SK-N-SH (cell line): ENCODE data around the gene DNAL4. TPM values are rescaled to one million over a fixed set of nuclear protein-coding genes. Genes with fewer than 3 reads are reported as not detected.

Experiments used
- CTCF ChIA-PET: fragments of 300-600, 350-600 bp; formaldehyde crosslinking; extraction: SDS; loops from one replicate; lab custom pipeline; 2021; lab: Yijun Ruan, JAX
- POLR2A ChIA-PET: fragments of 350-600 bp; sonication (Branson Sonifier 250); formaldehyde crosslinking; extraction: SDS; loops from one replicate; lab custom pipeline; 2020; ENCODE audit warnings: antibody characterized with exemption, inconsistent platforms; lab: Yijun Ruan, JAX
- DNase-seq: peaks from one replicate; pipeline ENCODE4 v3.0.0; 2012
- H2AFZ ChIP-seq: fragments of 200-600 bp; sonication (generic); 2 replicates; pipeline ENCODE4 v1.8.1; 2016; ENCODE audit warnings: antibody characterized with exemption, mild to moderate bottlenecking, low read depth
- H3F3A ChIP-seq: fragments of 200-600 bp; sonication (generic); replicated peaks from 2 replicates; pipeline ENCODE3; 2016; ENCODE audit warnings: antibody characterized with exemption, mild to moderate bottlenecking; ENCODE audit not compliant: insufficient read depth
- H3K27ac ChIP-seq, 2 experiments: fragments of 200-500 bp in 1 of 2; fragments of 200-600 bp in 1 of 2; sonication (Bioruptor generic) in 1 of 2; sonication (generic), shearing (Covaris generic) in 1 of 2; 2 replicates each; pipeline versions ENCODE4 v1.5.1 to v1.6.1; 2014 to 2016; ENCODE audit warnings: low read depth in 2 of 2, inconsistent platforms in 1 of 2, low read length in 1 of 2, mild to moderate bottlenecking in 1 of 2, mixed read lengths in 1 of 2
- H3K27me3 ChIP-seq: fragments of 200-600 bp; sonication (generic), shearing (Covaris generic); 2 replicates; pipeline ENCODE4 v1.6.1; 2016; ENCODE audit warnings: mixed run types; ENCODE audit not compliant: insufficient read depth
- H3K36me3 ChIP-seq, 2 experiments: fragments of 200-500 bp in 1 of 2; fragments of 200-600 bp in 1 of 2; sonication (Bioruptor generic) in 1 of 2; sonication (generic) in 1 of 2; replicated peaks in 1 of 2; 2 replicates each; pipeline versions ENCODE3 to v1.5.1; 2014 to 2016; ENCODE audit warnings: low read length in 1 of 2, mild to moderate bottlenecking in 1 of 2; ENCODE audit not compliant: insufficient read depth in 2 of 2, control insufficient read depth in 1 of 2
- H3K4me1 ChIP-seq, 2 experiments: fragments of 200-500 bp in 1 of 2; fragments of 200-600 bp in 1 of 2; sonication (Bioruptor generic) in 1 of 2; sonication (generic), shearing (Covaris generic) in 1 of 2; 2 replicates each; pipeline versions ENCODE4 v1.5.1 to v1.6.1; 2014 to 2016; ENCODE audit warnings: low read depth in 1 of 2, low read length in 1 of 2, mixed run types in 1 of 2; ENCODE audit not compliant: insufficient read depth in 2 of 2, control insufficient read depth in 1 of 2
- H3K4me2 ChIP-seq: fragments of 200-600 bp; sonication (generic), shearing (Covaris generic); 2 replicates; pipeline ENCODE4 v1.6.1; 2017; ENCODE audit warnings: mixed run types
- H3K4me3 ChIP-seq, 2 experiments: fragments of 200-500 bp in 1 of 2; fragments of 200-600 bp in 1 of 2; sonication (Bioruptor generic) in 1 of 2; sonication (generic), shearing (Covaris generic) in 1 of 2; 2 replicates each; pipeline versions ENCODE4 v1.5.1 to v1.8.1; 2014 to 2016; ENCODE audit warnings: low read depth in 2 of 2, inconsistent platforms in 1 of 2, low read length in 1 of 2, mild to moderate bottlenecking in 1 of 2, mixed read lengths in 1 of 2, moderate library complexity in 1 of 2
- H3K79me2 ChIP-seq: fragments of 200-600 bp; sonication (generic); 2 replicates; pipeline ENCODE4 v1.8.1; 2017; ENCODE audit warnings: mild to moderate bottlenecking; ENCODE audit not compliant: insufficient read depth
- H3K9ac ChIP-seq: fragments of 200-600 bp; sonication (generic); 2 replicates; pipeline ENCODE4 v1.6.1; 2017; ENCODE audit warnings: mixed run types
- H3K9me2 ChIP-seq: fragments of 200-600 bp; sonication (generic); 2 replicates; pipeline ENCODE4 v1.6.1; 2017; ENCODE audit warnings: mixed run types
- H3K9me3 ChIP-seq: fragments of 200-600 bp; sonication (generic); 2 replicates; pipeline ENCODE4 v1.6.1; 2017; ENCODE audit warnings: mixed run types, mild to moderate bottlenecking, moderate library complexity
- H4K20me1 ChIP-seq: fragments of 200-600 bp; sonication (generic); 2 replicates; pipeline ENCODE4 v1.6.1; 2017; ENCODE audit warnings: mild to moderate bottlenecking, mixed run types; ENCODE audit not compliant: insufficient read depth
- EP300 ChIP-seq, 2 experiments: IDR thresholded peaks; 2 replicates each; pipeline versions ENCODE4 v1.4.0 to v1.6.1; 2012; ENCODE audit warnings: borderline replicate concordance in 1 of 2, low read depth in 1 of 2, low read length in 1 of 2
- EZH2phosphoT487 ChIP-seq: fragments of 200-600 bp; sonication (generic); IDR thresholded peaks from 2 replicates; pipeline ENCODE4 v1.6.1; 2017; ENCODE audit warnings: low read depth, mixed run types, mild to moderate bottlenecking, antibody characterized with exemption, moderate library complexity, borderline replicate concordance
- FOSL2 ChIP-seq: IDR thresholded peaks from 2 replicates; pipeline ENCODE4 v1.4.0; 2012; ENCODE audit warnings: low read depth, mild to moderate bottlenecking, moderate library complexity, borderline replicate concordance
- FOXJ3 ChIP-seq: sonication (generic); formaldehyde crosslinking; IDR thresholded peaks from 2 replicates; pipeline ENCODE4 v1.5.1; 2020; ENCODE audit warnings: mild to moderate bottlenecking, missing genetic modification reagents
- FOXM1 ChIP-seq: IDR thresholded peaks from 2 replicates; pipeline ENCODE4 v1.4.0; 2012; ENCODE audit warnings: low read depth, mild to moderate bottlenecking
- GATA2 ChIP-seq: sonication (generic); formaldehyde crosslinking; IDR thresholded peaks from 2 replicates; pipeline ENCODE4 v1.5.0; 2020; ENCODE audit warnings: mild to moderate bottlenecking, missing genetic modification reagents
- MEF2A ChIP-seq: IDR thresholded peaks from 2 replicates; pipeline ENCODE4 v1.4.0; 2012; ENCODE audit warnings: low read depth, borderline replicate concordance
- POLR2AphosphoS5 ChIP-seq: IDR thresholded peaks from 2 replicates; pipeline ENCODE4 v1.6.1; 2012; ENCODE audit warnings: low read depth, low read length
- RCOR1 ChIP-seq: fragments of 150-350 bp; IDR thresholded peaks from 2 replicates; pipeline ENCODE4 v1.6.1; 2017; ENCODE audit warnings: antibody characterized with exemption, low read length
- RFX5 ChIP-seq: IDR thresholded peaks from 2 replicates; pipeline ENCODE4 v1.6.1; 2012; ENCODE audit warnings: mild to moderate bottlenecking, improper control_type of control experiment, low read length
- SMC3 ChIP-seq: IDR thresholded peaks from 2 replicates; pipeline ENCODE4 v1.6.1; 2012; ENCODE audit warnings: low read depth, low read length, improper control_type of control experiment
- TCF12 ChIP-seq: IDR thresholded peaks from 2 replicates; pipeline ENCODE4 v1.4.0; 2012
- TEAD4 ChIP-seq: IDR thresholded peaks from 2 replicates; pipeline ENCODE4 v1.4.0; 2012; ENCODE audit warnings: mild to moderate bottlenecking, borderline replicate concordance; ENCODE audit not compliant: insufficient read depth
- WGBS: methylation state at CpG from one replicate; pipeline ENCODE4 v1.1.6; 2017; ENCODE audit warnings: low lambda C conversion rate; 5-methylcytosine and 5-hydroxymethylcytosine counted together
- polyA plus RNA-seq, 3 experiments: library from polyadenylated mRNA; depleted of rRNA; stranded (reverse); fragments of >200 nt; gene quantifications; 2 replicates each; pipeline ENCODE4 v1.2.3, GENCODE V29; 2012
- TF ChIP-seq, protein P1 (sequence below): fragments of 150-350 bp; IDR thresholded peaks from 2 replicates; pipeline ENCODE4 v1.6.1; 2017; ENCODE audit warnings: antibody characterized with exemption, low read length, low read depth, borderline replicate concordance
- TF ChIP-seq, protein P2 (sequence below): IDR thresholded peaks from 2 replicates; pipeline ENCODE4 v1.4.0; 2012; ENCODE audit warnings: low read depth, borderline replicate concordance
- TF ChIP-seq, protein P3 (sequence below): fragments of 150-350 bp; IDR thresholded peaks from 2 replicates; pipeline ENCODE4 v1.6.1; 2016; ENCODE audit warnings: mild to moderate bottlenecking, low read depth, low read length

Gene DNAL4
- polyA plus RNA-seq, 1 of the 3 experiments (the other 2 are of a cell fraction): 15.1 TPM

DNA sequence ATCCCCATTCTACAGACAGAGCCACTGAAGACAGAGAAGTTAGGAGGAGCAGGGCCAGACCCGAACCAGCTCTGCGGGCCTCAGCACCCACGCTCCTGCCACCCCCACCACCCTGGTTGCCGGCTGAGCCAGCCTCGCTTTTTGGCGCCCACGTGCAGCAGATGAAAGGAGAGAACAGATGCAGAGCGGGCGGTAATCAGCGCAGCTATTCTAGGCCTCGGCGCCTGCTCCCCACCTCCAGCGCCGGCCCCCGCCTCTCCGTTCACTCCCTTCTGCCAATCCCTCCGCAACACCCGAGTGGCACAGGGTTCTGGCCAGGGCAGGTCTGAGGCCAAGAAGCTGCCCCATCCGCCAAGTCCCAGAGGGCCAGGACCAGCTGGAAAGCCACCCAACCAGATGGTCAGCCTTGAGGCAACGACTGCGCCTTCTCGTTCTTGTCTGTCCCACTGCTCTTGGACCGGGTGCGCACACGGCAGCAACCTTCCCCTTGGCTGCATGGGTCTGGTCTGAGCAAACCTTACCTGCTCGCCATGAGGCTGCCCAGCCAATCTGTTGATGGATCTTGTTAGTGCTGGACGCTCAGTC lies 16.8 kb downstream of the DNAL4 start:
- Histone ChIP-seq H3K9me2 (no peaks in the 10 kb centered on the region), H3K27me3 (no peaks in the 10 kb centered on the region), H3F3A (no peaks in the 10 kb centered on the region), H2AFZ (no peak overlapping the region), H4K20me1 (no peaks in the 10 kb centered on the region), H3K4me3 (no peak overlapping the region), H3K36me3 (no peaks in the 10 kb centered on the region), H3K4me1 (peaks cover 0 to 2% of the 10 kb centered on the region in 2 experiments; a peak in 2 of 4 replicates), H3K79me2 (no peaks in the 10 kb centered on the region), H3K27ac (no peak overlapping the region), H3K4me2 (no peak overlapping the region), H3K9ac (no peak overlapping the region), H3K9me3 (no peaks in the 10 kb centered on the region)
- DNase-seq: no peak
- CTCF ChIA-PET: interaction anchor here (1.2 kb wide), 1 partner anchor 9 kb away, joined by 9 read pairs; no protein-coding TSS in a partner anchor
- no peak for TF ChIP-seq POLR2AphosphoS5
- no peak for TF ChIP-seq FOXM1
- no peak for TF ChIP-seq RFX5
- no peak for TF ChIP-seq MEF2A
- no peak for TF ChIP-seq EZH2phosphoT487
- TF ChIP-seq, protein P1, sequence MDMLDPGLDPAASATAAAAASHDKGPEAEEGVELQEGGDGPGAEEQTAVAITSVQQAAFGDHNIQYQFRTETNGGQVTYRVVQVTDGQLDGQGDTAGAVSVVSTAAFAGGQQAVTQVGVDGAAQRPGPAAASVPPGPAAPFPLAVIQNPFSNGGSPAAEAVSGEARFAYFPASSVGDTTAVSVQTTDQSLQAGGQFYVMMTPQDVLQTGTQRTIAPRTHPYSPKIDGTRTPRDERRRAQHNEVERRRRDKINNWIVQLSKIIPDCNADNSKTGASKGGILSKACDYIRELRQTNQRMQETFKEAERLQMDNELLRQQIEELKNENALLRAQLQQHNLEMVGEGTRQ: no peak
- 100% methylated on average over 1 of the region's 27 CpGs for WGBS
- POLR2A ChIA-PET: no interaction called here

DNA sequence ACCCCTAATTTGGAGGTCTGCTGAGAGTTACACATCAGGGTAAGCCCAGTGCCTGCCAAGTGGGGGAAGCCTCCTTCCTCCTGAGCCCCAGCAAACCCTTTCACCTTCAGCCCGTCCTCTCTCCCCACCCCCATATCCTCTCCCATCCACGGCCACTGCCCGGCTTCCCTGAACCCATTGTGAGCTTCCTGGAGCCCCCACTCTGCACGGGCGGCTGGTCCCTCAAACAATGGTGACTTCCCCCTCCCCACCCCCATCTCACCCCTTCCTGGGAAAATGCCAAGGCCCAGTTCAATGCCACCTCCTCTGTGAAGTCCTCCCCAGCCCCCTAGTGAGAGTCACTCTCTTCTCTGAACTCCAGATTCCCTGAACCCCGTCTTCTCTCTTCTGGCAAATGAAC lies 17.9 kb downstream of the DNAL4 start:
- ChIA-PET CTCF (interaction anchor here (0.9 kb wide), 1 partner anchor 10 kb away, joined by 3 read pairs; no protein-coding TSS in a partner anchor), POLR2A (no interaction called here)
- TF ChIP-seq GATA2 (CRISPR knock-in tag) (no peak), EP300 (IDR thresholded peaks at IDR 0.05; ENCODE audit: borderline replicate concordance in 1 of 2, low read depth in 1 of 2, low read length in 1 of 2) (no peak), TCF12 (no peak), FOSL2 (no peak), SMC3 (no peak), TEAD4 (no peak), RCOR1 (no peak), MEF2A (no peak), FOXJ3 (CRISPR knock-in tag) (no peak), FOXM1 (no peak)
- TF ChIP-seq, protein P2, sequence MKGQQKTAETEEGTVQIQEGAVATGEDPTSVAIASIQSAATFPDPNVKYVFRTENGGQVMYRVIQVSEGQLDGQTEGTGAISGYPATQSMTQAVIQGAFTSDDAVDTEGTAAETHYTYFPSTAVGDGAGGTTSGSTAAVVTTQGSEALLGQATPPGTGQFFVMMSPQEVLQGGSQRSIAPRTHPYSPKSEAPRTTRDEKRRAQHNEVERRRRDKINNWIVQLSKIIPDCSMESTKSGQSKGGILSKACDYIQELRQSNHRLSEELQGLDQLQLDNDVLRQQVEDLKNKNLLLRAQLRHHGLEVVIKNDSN: no peak
- TF ChIP-seq, protein P3, sequence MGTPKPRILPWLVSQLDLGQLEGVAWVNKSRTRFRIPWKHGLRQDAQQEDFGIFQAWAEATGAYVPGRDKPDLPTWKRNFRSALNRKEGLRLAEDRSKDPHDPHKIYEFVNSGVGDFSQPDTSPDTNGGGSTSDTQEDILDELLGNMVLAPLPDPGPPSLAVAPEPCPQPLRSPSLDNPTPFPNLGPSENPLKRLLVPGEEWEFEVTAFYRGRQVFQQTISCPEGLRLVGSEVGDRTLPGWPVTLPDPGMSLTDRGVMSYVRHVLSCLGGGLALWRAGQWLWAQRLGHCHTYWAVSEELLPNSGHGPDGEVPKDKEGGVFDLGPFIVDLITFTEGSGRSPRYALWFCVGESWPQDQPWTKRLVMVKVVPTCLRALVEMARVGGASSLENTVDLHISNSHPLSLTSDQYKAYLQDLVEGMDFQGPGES: no peak
- Histone ChIP-seq H2AFZ (no peak overlapping the region), H3F3A (no peaks in the 10 kb centered on the region), H3K9ac (no peak overlapping the region), H3K4me2 (no peak overlapping the region), H3K4me3 (no peak overlapping the region), H3K79me2 (no peaks in the 10 kb centered on the region), H4K20me1 (no peaks in the 10 kb centered on the region), H3K9me2 (no peaks in the 10 kb centered on the region), H3K9me3 (no peaks in the 10 kb centered on the region), H3K27ac (no peak overlapping the region), H3K27me3 (no peaks in the 10 kb centered on the region), H3K4me1 (no peaks in the 10 kb centered on the region), H3K36me3 (no peaks in the 10 kb centered on the region)
- WGBS: 93% methylated on average over 5 of the region's 6 CpGs
- no peak for DNase-seq
